ENCODE results near the gene ZKSCAN1.

Gene ZKSCAN1

GRCh38 chr7:100081535-100082102 lies 66.2 kb downstream of the ZKSCAN1 start, which contains the start of gene ZNF3:
TSS of gene ZNF3 (minus strand) at chr7:100081723. CDS start at chr7:100077357, 4,366 bp downstream.
- peak; percentile 97 for DNase-seq (ENCODE audit: low spot score)

- DNase-seq (ENCODE audit: low spot score): no peak
These were observed 67.6 kb downstream of the ZKSCAN1 start for GRCh38 chr7:100082978-100083377.

- no peak for DNase-seq (ENCODE audit: low spot score)
These were observed 70.1 kb downstream of the ZKSCAN1 start for GRCh38 chr7:100085515-100085914.

- DNase-seq (ENCODE audit: low spot score): peak; percentile 88
These were observed 71.8 kb downstream of the ZKSCAN1 start for GRCh38 chr7:100087055-100087750.

- DNase-seq (ENCODE audit: low spot score): no peak
These were observed 72.8 kb downstream of the ZKSCAN1 start for GRCh38 chr7:100088095-100088620.

GRCh38 chr7:100088621-100089457 lies 73.4 kb downstream of the ZKSCAN1 start, which contains the start of gene COPS6:
TSS of gene COPS6 (plus strand) at chr7:100088969. CDS start at chr7:100088991, 22 bp downstream.
- peak; percentile 82 for DNase-seq (ENCODE audit: low spot score)

GRCh38 chr7:100089458-100090196 lies 74.2 kb downstream of the ZKSCAN1 start:
- DNase-seq (ENCODE audit: low spot score): no peak

- no peak for DNase-seq (ENCODE audit: low spot score)
These were observed 75.4 kb downstream of the ZKSCAN1 start for GRCh38 chr7:100090527-100091410.
